ENCODE data around the gene ZNF184. TPM values are rescaled to one million over a fixed set of nuclear protein-coding genes. Genes with fewer than 3 reads are reported as not detected.

The ZNF184 gene
- total and polyA plus RNA-seq, 9 of the 15 experiments (the other 6 are each of a cell fraction or from before 2014, with no cell fraction given): 7.6 to 22.2 (median 12.8) TPM

GRCh38 chr6:27505209-27506027 is 32.5 kb upstream of the ZNF184 start (continued):
- TF ChIP-seq ZBTB26 (CRISPR knock-in tag; IDR thresholded peaks at IDR 0.05) (no peak), NR2F6 (CRISPR knock-in tag; IDR thresholded peaks at IDR 0.05) (0 out of 2 replicates have a peak, but pooled peaks have one; percentile 19), PHTF2 (CRISPR knock-in tag; IDR thresholded peaks at IDR 0.05) (no peak), KLF16 (IDR thresholded peaks at IDR 0.05) (no peak), EP400 (IDR thresholded peaks at IDR 0.05) (peak; percentile 26; the same call in 1 of the 2 replicates), EGR1 (conservative IDR thresholded peaks at IDR 0.05) (no peak), CEBPB (tag; IDR thresholded peaks at IDR 0.05) (peak; percentile 85), PATZ1 (CRISPR knock-in tag; IDR thresholded peaks at IDR 0.05; ENCODE audit: borderline replicate concordance) (no peak), ZHX1 (conservative IDR thresholded peaks at IDR 0.05; ENCODE audit: low read length) (no peak), ZNF511 (CRISPR knock-in tag; IDR thresholded peaks at IDR 0.05) (no peak), ZNF197 (CRISPR knock-in tag; IDR thresholded peaks at IDR 0.05; ENCODE audit: low read depth) (no peak), SFPQ (IDR thresholded peaks at IDR 0.05; ENCODE audit: low read depth, low read length) (no peak), CTCF (IDR thresholded peaks at IDR 0.05 in 2 of 3, conservative IDR thresholded peaks at IDR 0.05 in 1 of 3; ENCODE audit: insufficient read depth in 2 of 3, low read depth in 1 of 3, low read length in 3 of 3) (0 out of 6 replicates have a peak, but pooled peaks of 1 of the 3 experiments have one; percentile 1)

All from K562 (cell line).